NCI-H82 treated with DMSO at 0.1 percent for 48 hours (cell line): Measurements from ENCODE around the gene C1orf210.

Experiments used
- DNase-seq: peaks from one replicate; lab custom pipeline; 2025; ENCODE audit not compliant: unreplicated experiment; lab: John Stamatoyannopoulos, UW

C1orf210 gene

DNA sequence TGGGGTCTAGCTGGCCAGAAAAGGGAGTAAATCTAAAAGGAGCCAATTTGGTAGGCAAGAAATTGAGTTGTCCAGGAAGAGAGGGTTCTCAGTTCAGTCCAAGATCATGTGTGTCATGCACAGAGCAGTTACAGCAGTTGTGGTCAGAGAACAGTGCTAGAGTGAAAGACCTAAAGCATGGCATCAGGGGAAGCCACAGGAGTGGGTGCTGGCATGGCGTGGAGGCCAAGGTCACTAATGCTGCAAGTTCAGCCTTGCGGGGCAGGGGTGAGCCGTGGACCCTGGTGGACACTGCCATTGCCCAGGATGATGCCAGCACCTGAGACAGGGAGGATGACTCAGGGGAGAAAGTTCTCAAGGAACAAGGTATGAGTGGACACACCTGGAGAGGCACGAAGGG lies 32.2 kb downstream of the C1orf210 start:
- DNase-seq = no peak

DNA sequence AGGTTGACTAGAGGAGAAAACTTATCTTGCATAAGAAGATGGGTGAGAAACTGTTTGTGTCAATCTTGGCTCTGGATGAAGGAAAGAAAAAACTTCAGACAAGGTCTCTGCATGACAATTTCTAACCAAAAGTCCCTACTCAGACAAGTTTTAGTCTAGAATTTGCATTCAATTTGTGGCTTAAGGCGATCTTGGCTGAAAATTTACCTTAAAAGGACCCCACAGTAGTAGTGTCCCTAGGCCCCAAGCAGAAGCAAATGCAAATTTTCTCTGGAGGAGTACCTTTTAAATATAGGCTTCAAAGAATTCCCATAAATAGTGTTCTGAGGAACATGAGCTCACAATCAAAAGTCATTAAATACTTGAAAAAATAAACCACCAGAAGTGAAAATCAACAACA lies 33.2 kb downstream of the C1orf210 start:
- DNase-seq = no peak

DNA sequence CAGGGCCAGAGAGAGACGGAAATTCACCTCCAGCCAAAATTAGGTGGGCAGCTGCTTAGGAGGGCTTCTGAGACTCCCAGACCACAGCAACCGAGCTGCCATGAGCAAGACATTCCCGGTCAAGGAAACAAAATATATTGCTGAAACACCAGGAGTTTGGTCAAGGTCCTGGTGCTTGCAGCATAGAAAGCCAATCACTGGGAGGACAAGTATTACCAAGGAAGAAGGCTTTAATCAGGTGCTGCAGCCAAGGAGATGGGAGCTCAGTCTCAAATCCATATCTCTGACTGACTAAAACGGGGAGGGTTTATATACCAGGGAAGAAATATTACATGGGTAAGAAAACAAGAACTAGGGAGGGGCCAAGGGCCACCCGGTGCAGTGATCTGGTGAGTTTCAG lies 34.4 kb downstream of the C1orf210 start:
- no peak for DNase-seq

DNA sequence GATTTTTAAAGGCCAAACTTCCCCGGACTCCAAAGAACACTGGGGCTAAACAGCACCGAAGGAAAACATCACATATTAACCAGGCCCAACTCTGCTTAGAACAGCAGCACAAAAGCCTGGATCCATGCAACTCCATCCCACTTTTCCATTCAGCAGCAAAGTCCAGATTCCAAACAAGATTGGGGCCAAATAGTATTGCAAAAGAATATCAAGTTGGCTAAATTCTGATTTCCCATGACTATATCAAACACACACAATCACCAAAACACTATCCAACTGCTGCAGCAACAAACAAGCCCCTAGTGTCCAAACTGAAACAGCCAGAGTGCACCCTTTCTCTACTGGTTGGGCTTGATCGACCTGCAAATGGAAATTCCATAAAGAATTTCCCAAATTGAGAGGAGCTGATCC lies 35.0 kb downstream of the C1orf210 start:
- DNase-seq = no peak

DNA sequence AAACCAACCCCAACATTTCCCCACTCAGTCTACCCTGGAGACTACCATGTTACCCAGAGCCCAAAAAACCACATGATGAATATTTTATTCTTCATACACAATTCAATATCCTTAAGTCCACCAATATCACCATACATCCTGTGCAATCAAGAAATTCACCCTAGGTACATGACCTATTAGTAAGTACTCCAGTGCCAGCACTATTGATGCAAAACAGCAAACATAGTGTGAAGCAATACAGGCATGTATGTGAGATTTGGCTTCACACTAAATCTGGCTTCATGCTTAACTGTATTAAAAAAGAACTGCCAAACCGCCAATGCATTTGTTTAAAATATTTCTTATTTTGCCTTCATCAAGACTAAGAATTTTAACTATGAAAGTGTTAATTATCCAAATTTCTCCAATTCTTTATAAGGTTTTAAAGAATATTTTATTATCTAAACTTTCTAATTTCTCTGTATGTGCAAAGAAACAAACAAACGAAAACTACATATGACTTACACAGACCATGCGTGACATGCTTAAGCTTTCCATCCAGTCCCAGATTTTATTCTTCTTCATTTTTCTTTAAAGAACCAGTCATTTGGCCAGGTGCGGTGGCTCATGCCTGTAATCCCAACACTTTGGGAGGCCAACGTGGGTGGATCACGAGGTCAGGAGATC lies 38.0 kb downstream of the C1orf210 start:
- DNase-seq = no peak

DNA sequence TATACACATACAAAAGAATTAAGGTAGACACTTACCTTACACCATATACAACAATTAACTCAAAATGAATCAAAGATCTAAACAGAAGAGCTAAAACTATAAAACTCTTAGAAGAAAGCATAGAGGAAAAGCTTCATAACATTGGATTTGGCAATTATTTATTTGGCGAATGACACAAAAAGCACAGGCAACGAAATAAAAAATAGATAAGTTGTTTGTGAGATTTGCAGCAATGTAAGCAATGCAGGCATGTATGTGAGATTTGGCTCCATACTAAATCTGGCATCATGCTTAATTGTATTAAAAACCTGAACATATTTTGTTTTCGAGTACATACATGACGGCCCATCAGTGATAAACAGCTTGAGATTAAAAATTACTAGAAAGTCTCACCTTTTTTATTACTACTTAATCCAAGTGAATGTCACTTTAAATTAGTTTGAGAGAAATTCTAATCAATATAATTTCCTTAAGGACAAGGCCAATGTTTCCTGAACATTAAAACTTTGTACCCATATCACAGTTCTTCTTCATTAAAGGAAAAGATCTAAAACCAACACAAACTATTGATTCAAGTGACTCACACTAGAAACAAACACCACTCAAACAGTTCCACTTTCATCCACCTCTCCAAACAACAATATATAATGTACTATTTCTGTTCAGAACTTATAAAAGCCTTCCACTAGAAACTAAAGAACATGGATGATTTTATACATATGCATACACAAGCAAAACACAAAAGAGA lies 38.7 kb downstream of the C1orf210 start:
- no peak for DNase-seq

DNA sequence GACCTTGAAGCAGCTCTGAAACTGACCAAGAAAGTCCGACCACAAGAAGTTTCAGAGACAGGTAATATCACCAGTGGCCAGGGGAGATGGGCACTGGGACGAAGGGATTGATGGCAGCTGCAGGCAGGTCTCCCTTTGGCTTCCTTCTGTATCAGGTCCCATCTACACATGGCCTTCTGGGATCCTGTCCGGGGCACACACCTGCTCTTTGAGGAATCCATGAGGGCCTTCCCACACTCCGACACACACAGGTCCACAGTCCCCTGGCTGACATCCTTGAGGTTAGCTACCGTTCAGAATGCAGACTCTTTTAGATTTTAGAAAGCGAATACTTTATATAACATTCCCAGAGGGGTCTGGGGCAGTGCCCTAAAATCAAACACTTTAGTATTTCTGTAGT lies 42.1 kb downstream of the C1orf210 start:
- DNase-seq = no peak

DNA sequence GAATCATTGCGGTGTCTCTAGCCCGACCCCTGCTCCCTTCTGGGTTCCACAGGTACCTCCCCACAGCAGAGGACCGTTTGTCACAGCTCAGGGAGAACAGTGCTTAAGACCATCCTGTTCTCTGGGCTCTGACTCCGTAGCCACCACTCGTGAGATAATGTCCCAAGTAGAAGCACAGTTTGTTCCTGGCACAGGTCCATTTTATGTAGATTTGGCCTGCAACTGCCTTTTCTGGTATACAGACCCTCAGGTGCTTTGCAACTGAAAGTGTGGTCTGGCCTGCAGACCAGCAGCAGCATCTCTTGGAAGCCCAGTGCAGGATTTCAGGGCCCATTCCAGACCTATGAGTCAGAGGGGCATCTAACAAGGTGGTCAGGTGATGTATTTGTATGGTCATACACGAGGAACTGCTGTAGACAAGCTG lies 44.0 kb downstream of the C1orf210 start:
- no peak for DNase-seq

DNA sequence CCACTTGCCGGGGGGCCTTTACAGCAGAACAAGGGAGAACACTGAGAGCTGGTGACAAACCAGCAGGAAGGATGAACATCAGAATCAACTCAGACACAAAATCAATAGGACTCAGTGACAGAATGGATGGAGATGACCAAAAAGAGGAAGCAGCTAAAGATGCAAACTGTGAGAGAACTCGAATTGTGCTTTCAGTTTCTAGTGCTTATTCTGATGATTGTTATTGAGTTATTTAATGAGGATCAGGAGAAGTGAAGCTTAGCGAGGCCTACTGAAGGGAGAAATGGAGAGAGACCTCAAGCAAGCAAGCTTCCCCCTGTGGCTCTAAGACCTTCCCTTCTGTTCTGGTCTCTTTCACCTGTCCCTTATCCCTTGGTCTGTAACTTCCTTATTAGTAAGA lies 45.9 kb downstream of the C1orf210 start:
- no peak for DNase-seq

DNA sequence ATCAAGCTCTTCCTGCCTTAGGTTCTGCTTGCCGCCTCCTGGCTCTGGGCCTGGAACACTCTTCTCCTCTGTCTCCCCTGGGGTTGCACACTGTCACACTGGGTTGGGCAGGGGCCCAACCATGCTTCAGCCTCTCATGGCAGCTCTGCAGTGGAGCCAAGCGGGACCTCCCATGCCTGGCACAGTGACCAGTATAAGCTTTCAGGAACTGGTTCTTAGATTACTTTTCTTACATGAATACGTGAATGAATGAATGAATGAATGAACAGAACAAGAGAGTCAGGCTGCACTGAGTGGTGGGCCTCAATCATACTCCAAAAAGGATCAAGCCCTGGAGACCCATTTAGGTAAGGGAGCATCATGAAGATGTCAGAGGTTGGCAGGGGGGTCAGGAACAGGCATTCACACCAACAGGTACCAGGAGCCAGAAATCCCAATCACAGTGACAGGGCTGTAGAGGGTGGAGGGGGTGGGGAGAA lies 46.4 kb downstream of the C1orf210 start:
- no peak for DNase-seq

DNA sequence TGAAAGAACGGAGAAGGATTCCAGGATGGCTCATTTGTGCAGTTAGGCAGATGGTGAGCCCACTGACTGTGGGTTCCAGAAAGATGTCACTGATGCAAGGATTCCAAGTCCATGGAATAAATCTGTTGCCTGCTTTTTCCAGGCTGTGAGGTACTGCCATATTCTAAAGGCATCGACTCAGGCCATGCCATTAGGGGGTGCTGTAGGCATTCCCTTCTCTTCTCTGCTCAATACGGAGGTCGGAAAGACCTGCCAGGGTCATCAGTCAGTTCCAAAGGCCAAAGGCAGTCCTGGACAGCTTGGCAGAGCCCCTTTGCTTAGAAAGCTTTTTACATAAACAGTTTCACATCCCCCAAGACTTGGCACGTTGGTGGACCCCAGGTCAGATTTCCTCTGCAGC lies 47.3 kb downstream of the C1orf210 start:
- DNase-seq = peak; percentile 17

DNA sequence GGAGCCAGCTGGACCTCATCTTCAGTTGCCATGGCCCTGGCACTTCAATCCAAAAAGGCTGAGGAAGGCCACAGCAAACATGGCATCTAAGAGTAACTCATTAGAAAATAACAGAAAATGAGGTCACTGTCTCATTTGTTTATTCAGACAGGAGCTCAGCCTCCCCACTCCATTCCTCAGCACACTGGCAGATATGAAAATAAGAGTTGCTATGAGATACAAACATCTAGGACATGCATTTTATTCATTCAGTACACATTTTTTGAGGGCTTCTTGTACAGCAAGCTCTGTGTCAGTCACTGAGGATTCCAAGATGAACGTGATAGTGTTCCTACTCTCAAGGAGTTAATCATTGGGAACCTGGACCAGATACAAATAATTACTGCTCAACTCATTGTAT lies 48.3 kb downstream of the C1orf210 start:
- DNase-seq = no peak

DNA sequence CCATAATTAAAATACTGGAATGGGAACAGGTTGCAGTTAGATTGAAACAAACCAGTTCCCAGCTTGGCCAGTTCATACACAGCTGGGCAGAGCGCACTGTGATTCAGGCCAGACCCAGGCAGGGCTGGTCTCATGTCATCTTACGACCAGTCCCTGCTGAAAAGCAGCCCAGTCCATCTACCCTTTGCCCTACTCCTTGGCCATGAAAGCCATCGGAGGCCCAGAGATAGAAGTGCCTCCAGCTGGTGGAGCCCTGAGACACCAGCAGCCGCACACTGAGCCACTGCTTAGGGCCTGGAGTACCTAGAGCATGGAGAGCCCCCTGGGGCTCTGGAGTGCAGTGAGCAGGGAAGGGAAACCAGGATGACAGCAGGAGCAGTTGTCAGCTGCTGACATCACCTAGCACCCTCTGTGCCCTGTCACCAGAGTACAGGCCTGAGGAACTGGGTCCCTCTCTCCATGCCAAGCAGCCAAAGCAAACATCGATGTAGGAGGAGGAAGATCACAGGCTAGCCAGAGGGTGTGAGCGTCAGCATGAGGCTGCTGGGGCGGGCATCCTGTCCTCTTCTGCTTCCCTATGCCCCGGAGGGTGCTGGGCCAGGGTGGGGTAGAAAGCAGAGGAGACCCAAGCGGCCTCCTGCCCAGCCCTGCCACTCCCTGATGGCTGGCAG lies 49.8 kb downstream of the C1orf210 start:
- DNase-seq = no peak

DNA sequence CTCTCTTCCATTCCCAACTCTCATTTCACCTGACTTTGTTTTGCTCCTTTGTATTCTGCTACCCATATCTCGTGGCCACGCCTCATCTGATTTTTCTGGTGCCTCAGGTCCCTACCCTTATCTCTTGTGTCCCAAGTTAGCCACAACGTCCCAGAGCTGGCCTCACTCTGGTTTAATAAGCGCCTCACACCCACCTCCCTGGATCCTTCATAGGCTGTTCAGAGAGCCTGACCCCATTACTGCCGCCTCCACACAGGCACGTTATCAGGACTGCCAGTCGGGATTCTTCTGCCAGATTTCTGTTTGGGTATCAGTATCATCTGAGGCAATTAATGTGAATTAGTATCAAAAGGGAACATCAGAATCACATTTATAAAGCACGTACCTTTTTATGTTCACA lies 50.3 kb downstream of the C1orf210 start:
- no peak for DNase-seq

DNA sequence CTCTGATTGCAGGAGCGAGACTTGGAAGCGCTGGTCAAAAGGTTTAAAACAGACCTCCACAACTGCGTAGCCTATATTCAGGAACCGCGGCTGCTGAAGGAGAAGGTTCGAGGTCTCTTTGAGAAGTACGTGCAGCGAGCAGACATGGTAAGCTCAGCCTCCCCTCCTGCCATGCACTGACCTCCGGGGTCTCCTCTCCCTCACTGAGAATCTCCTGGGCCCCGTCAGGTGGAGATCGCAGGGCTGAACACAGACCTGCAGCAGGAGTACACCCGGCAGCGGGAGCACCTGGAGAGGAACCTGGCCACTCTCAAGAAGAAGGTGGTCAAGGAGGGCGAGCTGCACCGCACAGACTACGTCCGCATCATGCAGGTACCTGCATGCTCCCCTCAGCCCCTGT lies 51.1 kb downstream of the C1orf210 start:
- no peak for DNase-seq

DNA sequence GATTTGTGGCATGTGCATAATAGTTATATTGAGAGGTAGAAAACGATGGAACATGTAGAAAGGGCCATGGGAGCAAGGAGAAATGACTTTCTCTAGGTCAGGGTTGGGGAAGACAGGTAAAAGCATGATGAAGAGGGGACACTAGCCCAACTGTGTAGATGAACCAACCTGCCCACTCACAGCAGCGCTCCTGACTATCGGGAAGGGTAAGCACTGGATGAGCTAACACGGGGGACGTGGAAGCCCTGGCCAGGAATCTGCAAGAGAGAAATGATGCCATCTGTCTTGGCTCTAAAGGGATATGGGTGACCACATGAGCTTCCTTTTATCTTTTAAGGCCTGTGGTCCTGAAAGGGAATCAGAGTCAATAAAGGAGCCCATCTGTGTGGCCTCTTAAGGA lies 51.8 kb downstream of the C1orf210 start:
- DNase-seq = no peak

DNA sequence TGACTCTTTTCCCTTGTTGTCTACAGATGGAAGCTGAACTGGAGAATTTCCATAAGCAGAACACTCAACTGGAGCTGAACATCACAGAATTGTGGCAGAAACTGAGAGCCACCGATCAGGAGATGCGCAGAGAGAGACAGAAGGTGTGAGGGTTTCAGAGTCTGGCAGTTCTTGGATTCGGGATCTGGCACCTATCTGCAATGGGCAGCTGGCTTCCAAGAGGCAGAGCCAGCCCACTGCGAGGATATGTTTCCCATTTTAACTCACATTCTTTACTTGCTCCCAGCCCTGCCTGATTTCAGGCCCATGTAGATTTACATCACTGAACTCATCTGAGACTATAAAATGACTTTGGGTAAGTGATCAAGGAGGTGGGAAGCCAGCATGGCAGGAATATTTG lies 52.9 kb downstream of the C1orf210 start:
- no peak for DNase-seq

DNA sequence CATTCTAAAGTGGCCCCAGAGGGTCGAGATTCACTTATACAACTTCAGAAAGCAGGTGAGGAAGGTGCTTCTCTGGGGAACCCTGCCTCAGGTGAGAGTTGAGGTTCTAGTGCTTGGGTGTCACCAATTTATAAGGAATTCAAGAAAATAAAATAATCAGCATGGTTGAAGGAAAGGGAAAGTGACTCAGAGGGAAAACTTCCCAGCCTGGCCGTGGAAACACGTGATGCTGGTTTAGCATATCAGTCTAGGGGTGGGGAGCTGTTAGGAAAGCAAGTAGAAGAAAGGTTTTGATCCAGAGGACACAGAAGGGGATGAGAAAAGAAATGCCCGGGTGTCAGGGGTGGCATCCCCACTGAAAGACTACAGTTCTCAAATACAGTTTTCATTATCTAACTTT lies 53.3 kb downstream of the C1orf210 start:
- no peak for DNase-seq
